Measurements from ENCODE around the gene CPVL.

CPVL gene

GRCh38 chr7:29045258-29046086 lies 100.9 kb downstream of the CPVL start:
- DNase-seq (ENCODE audit: low read depth in 1 of 2, low spot score in 1 of 2): no peak

GRCh38 chr7:29044554-29044953 lies 101.8 kb downstream of the CPVL start:
- no peak for DNase-seq (ENCODE audit: low read depth in 1 of 2, low spot score in 1 of 2)

GRCh38 chr7:29043576-29043975 lies 102.8 kb downstream of the CPVL start:
- no peak for DNase-seq (ENCODE audit: low read depth in 1 of 2, low spot score in 1 of 2)

- no peak for DNase-seq (ENCODE audit: low read depth in 1 of 2, low spot score in 1 of 2)
These were observed 103.5 kb downstream of the CPVL start for GRCh38 chr7:29042824-29043231.

- no peak for DNase-seq (ENCODE audit: low read depth in 1 of 2, low spot score in 1 of 2)
These were observed 104.3 kb downstream of the CPVL start for GRCh38 chr7:29041991-29042390.

GRCh38 chr7:29040579-29040925 lies 105.8 kb downstream of the CPVL start:
- DNase-seq (ENCODE audit: low read depth in 1 of 2, low spot score in 1 of 2): no peak

GRCh38 chr7:29039821-29040578 lies 106.3 kb downstream of the CPVL start:
- DNase-seq (ENCODE audit: low read depth in 1 of 2, low spot score in 1 of 2): no peak

GRCh38 chr7:29038463-29038862 lies 107.9 kb downstream of the CPVL start:
- DNase-seq (ENCODE audit: low read depth in 1 of 2, low spot score in 1 of 2): no peak

- no peak for DNase-seq (ENCODE audit: low read depth in 1 of 2, low spot score in 1 of 2)
These were observed 111.1 kb downstream of the CPVL start for GRCh38 chr7:29035044-29035740.

- no peak for DNase-seq (ENCODE audit: low read depth in 1 of 2, low spot score in 1 of 2)
These were observed 112.8 kb downstream of the CPVL start for GRCh38 chr7:29033584-29033983.

- no peak for DNase-seq (ENCODE audit: low read depth in 1 of 2, low spot score in 1 of 2)
These were observed 114.2 kb downstream of the CPVL start for GRCh38 chr7:29032146-29032545.

- DNase-seq (ENCODE audit: low read depth in 1 of 2, low spot score in 1 of 2): no peak
These were observed 115.5 kb downstream of the CPVL start for GRCh38 chr7:29030781-29031275.

GRCh38 chr7:29022291-29022988 lies 123.9 kb downstream of the CPVL start:
- no peak for DNase-seq (ENCODE audit: low read depth in 1 of 2, low spot score in 1 of 2)

GRCh38 chr7:29019896-29020295 lies 126.4 kb downstream of the CPVL start:
- DNase-seq (ENCODE audit: low read depth in 1 of 2, low spot score in 1 of 2): no peak

GRCh38 chr7:29019387-29019786 lies 127.0 kb downstream of the CPVL start:
- DNase-seq (ENCODE audit: low read depth in 1 of 2, low spot score in 1 of 2): no peak

GRCh38 chr7:29017713-29018112 lies 128.6 kb downstream of the CPVL start:
- no peak for DNase-seq (ENCODE audit: low read depth in 1 of 2, low spot score in 1 of 2)

- no peak for DNase-seq (ENCODE audit: low read depth in 1 of 2, low spot score in 1 of 2)
These were observed 131.6 kb downstream of the CPVL start for GRCh38 chr7:29014725-29015124.

- DNase-seq (ENCODE audit: low read depth in 1 of 2, low spot score in 1 of 2): no peak
These were observed 132.4 kb downstream of the CPVL start for GRCh38 chr7:29013931-29014330.

GRCh38 chr7:29013082-29013695 lies 133.1 kb downstream of the CPVL start:
- no peak for DNase-seq (ENCODE audit: low read depth in 1 of 2, low spot score in 1 of 2)

- DNase-seq (ENCODE audit: low read depth in 1 of 2, low spot score in 1 of 2): no peak
These were observed 136.4 kb downstream of the CPVL start for GRCh38 chr7:29009947-29010346.

- no peak for DNase-seq (ENCODE audit: low read depth in 1 of 2, low spot score in 1 of 2)
These were observed 137.7 kb downstream of the CPVL start for GRCh38 chr7:29008590-29008989.
